ENCODE measurements around the gene RAP1B. TPM values are rescaled to one million over a fixed set of nuclear protein-coding genes. Genes with fewer than 3 reads are reported as not detected.

RAP1B gene
- total and polyA plus RNA-seq, 2 donors (not counting 3 experiments of a cell fraction or from before 2014, with no cell fraction given): 147 to 174 TPM

DNA sequence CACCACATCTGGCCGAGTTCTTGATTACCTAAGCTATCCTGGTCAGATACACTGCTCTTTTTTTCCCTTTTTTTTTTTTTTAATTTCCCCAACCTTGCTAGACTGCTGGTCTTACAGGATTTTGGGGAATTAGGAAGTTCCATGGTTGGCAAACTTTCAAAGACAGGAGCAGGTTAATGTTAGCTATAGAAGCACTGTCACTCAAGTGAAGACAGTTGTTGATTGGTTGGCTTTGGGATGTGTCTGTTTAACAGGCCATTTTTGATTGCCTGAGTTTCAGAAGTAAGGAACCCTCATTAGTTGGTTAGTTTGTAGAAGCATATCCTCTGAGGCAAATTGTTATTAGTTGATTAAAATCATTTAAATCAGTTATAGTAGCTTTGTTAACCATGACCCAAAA lies 36.8 kb downstream of the RAP1B start:
- Histone ChIP-seq H3K9ac (replicated peaks; ENCODE audit: extremely low read depth, insufficient read depth, low read length) (no peak overlapping the region), H2AFZ (ENCODE audit: low read depth, low read length) (no peak overlapping the region), H4K20me1 (replicated peaks; ENCODE audit: control insufficient read depth, extremely low read depth, insufficient read depth, low read length) (no peaks in the 10 kb centered on the region), H3K4me3 (replicated peaks in 1 of 3; ENCODE audit: insufficient read depth in 1 of 3, low read depth in 1 of 3, low read length in 3 of 3) (no peak overlapping the region), H3K27me3 (ENCODE audit: control insufficient read depth in 2 of 2, insufficient read depth in 2 of 2, low read length in 2 of 2) (no peaks in the 10 kb centered on the region), H3K27ac (ENCODE audit: insufficient read depth, low read depth, low read length) (no peak overlapping the region), H3K79me2 (ENCODE audit: control insufficient read depth, insufficient read depth, low read length) (peaks cover 73% of the 10 kb centered on the region), H3K9me1 (replicated peaks; ENCODE audit: control insufficient read depth, extremely low read depth, insufficient read depth, low read length) (no peaks in the 10 kb centered on the region), H3K36me3 (ENCODE audit: control insufficient read depth in 2 of 2, extremely low read depth in 1 of 2, insufficient read depth in 2 of 2, low read length in 2 of 2) (no peaks in the 10 kb centered on the region), H3K4me1 (ENCODE audit: control insufficient read depth, extremely low read depth, insufficient read depth, low read length) (no peaks in the 10 kb centered on the region), H3K4me2 (ENCODE audit: insufficient read depth, low read length) (no peak overlapping the region), H3K9me3 (replicated peaks; ENCODE audit: control insufficient read depth, insufficient read depth, low read length) (no peaks in the 10 kb centered on the region)
- POLR2A ChIA-PET: no interaction called here
- FAIRE-seq (no peak), DNase-seq (ENCODE audit: low read depth, low spot score) (no peak)
- dilution Hi-C loops (cut with MboI; ENCODE audit: extremely low pct_ligation_motif_present, low sequenced_read_pairs): no loop called here
- no peak for TF ChIP-seq JUN (IDR thresholded peaks at IDR 0.05; ENCODE audit: borderline replicate concordance, insufficient read depth, insufficient read length, low read depth)
- intact Hi-C loops (cut with micrococcal nuclease): no loop called here
- CTCF ChIA-PET: interaction anchor here (1.4 kb wide), 1 partner anchor 288 kb away, joined by 6 read pairs; no protein-coding TSS in a partner anchor
- no TSS peak for BruUV-seq (replicated peaks)

DNA sequence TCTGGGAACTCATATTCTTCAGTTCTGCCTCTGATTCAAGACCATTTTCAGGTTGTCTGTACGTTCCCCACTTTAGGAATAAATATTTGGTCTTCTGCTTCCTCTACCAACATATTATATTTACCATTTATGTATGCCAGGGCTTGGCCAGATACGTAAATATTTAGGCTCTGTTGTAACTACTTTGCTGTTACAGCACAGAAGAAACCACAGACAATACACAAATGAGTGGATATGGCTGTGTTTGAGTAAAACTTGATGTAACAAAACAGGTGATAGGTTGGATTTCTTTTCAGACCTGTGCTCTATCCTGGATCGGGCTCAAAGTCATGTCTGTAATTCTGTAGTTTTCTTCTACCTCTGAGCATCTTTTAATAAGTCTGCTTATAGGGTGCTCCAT lies 37.5 kb downstream of the RAP1B start:
- TF ChIP-seq FOS (IDR thresholded peaks at IDR 0.05; ENCODE audit: borderline replicate concordance, insufficient read depth, low read length) (no peak), POLR2AphosphoS5 (IDR thresholded peaks at IDR 0.05; ENCODE audit: insufficient read depth, low read depth, low read length) (no peak), POLR2A (IDR thresholded peaks at IDR 0.05; ENCODE audit: low read depth, low read length) (no peak), EZH2 (IDR thresholded peaks at IDR 0.05; ENCODE audit: borderline replicate concordance, low read depth, low read length, severe bottlenecking) (no peak), JUN (IDR thresholded peaks at IDR 0.05; ENCODE audit: borderline replicate concordance, insufficient read depth, insufficient read length, low read depth) (no peak), GATA2 (IDR thresholded peaks at IDR 0.05; ENCODE audit: insufficient read depth, insufficient read length, low read depth, low read length) (no peak)
- TF ChIP-seq, protein P1, sequence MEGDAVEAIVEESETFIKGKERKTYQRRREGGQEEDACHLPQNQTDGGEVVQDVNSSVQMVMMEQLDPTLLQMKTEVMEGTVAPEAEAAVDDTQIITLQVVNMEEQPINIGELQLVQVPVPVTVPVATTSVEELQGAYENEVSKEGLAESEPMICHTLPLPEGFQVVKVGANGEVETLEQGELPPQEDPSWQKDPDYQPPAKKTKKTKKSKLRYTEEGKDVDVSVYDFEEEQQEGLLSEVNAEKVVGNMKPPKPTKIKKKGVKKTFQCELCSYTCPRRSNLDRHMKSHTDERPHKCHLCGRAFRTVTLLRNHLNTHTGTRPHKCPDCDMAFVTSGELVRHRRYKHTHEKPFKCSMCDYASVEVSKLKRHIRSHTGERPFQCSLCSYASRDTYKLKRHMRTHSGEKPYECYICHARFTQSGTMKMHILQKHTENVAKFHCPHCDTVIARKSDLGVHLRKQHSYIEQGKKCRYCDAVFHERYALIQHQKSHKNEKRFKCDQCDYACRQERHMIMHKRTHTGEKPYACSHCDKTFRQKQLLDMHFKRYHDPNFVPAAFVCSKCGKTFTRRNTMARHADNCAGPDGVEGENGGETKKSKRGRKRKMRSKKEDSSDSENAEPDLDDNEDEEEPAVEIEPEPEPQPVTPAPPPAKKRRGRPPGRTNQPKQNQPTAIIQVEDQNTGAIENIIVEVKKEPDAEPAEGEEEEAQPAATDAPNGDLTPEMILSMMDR (IDR thresholded peaks at IDR 0.05; ENCODE audit: extremely low read depth in 1 of 2, insufficient read depth in 1 of 2, low read depth in 1 of 2, low read length in 2 of 2): no peak
- TF ChIP-seq, protein P2, sequence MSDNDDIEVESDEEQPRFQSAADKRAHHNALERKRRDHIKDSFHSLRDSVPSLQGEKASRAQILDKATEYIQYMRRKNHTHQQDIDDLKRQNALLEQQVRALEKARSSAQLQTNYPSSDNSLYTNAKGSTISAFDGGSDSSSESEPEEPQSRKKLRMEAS (IDR thresholded peaks at IDR 0.05; ENCODE audit: insufficient read depth, insufficient read length): no peak
- Histone ChIP-seq H2AFZ (ENCODE audit: low read depth, low read length) (no peak overlapping the region), H3K27ac (ENCODE audit: insufficient read depth, low read depth, low read length) (no peak overlapping the region), H3K4me1 (ENCODE audit: control insufficient read depth, extremely low read depth, insufficient read depth, low read length) (no peaks in the 10 kb centered on the region), H3K27me3 (ENCODE audit: control insufficient read depth in 2 of 2, insufficient read depth in 2 of 2, low read length in 2 of 2) (no peaks in the 10 kb centered on the region), H3K4me2 (ENCODE audit: insufficient read depth, low read length) (no peak overlapping the region), H3K9me3 (replicated peaks; ENCODE audit: control insufficient read depth, insufficient read depth, low read length) (no peaks in the 10 kb centered on the region), H3K36me3 (ENCODE audit: control insufficient read depth in 2 of 2, extremely low read depth in 1 of 2, insufficient read depth in 2 of 2, low read length in 2 of 2) (no peaks in the 10 kb centered on the region), H3K4me3 (replicated peaks in 1 of 3; ENCODE audit: insufficient read depth in 1 of 3, low read depth in 1 of 3, low read length in 3 of 3) (no peak overlapping the region), H3K79me2 (ENCODE audit: control insufficient read depth, insufficient read depth, low read length) (peaks cover 66% of the 10 kb centered on the region), H3K9ac (replicated peaks; ENCODE audit: extremely low read depth, insufficient read depth, low read length) (no peak overlapping the region), H4K20me1 (replicated peaks; ENCODE audit: control insufficient read depth, extremely low read depth, insufficient read depth, low read length) (no peaks in the 10 kb centered on the region), H3K9me1 (replicated peaks; ENCODE audit: control insufficient read depth, extremely low read depth, insufficient read depth, low read length) (no peaks in the 10 kb centered on the region)
- ChIA-PET POLR2A (no interaction called here), CTCF (interaction anchor here (1.4 kb wide), 1 partner anchor 289 kb away, joined by 6 read pairs; no protein-coding TSS in a partner anchor)
- dilution Hi-C loops (cut with MboI; ENCODE audit: extremely low pct_ligation_motif_present, low sequenced_read_pairs): no loop called here
- DNase-seq (ENCODE audit: low read depth, low spot score) (no peak), FAIRE-seq (no peak)
- intact Hi-C loops (cut with micrococcal nuclease): no loop called here
- BruUV-seq (replicated peaks): no TSS peak
